Measurements from ENCODE around the gene UBR2.

UBR2 gene

DNA sequence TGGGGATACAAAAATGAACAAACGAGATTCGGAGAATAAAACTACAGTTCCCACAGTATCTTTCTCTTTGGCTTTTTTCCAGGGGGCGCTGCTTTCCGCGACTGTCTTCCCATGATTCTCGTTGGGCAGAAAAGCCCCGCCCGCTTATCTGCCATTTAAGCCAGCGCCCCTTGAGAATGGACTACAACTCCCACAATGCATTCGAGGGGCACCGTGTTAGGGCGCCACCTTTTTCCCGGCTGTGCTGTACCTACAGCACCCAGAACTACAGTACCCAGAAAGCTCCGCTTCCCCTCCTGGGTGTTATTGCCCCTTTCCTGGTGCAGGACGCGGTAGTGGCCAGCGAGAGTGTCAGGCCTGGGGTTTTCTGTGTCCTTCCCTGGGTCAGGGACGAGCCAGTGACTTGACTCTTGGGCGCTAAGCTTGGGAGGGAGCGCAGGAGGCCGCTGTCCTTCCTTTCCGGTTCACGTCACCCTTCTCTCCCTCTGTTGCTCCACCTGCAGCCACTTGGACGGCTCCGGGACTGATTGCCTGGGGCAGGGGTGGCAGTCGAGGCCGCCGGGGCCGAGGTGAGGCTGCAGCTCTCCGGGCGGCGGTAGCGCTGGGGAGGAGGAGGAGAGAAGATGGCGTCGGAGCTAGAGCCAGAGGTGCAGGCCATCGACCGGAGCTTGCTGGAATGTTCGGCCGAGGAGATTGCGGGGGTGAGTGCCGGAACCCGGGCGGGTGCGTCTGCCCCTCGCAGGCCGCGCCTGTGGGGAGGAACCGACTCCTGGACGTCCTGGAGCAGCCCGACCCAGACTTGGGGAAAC, at the start of gene UBR2:
TSS of gene UBR2 (plus strand) at position 333 of the 809 bp plus-strand sequence. CDS start at position 624, 291 bp downstream.
- DNase-seq = peak; percentile 91 to 94

DNA sequence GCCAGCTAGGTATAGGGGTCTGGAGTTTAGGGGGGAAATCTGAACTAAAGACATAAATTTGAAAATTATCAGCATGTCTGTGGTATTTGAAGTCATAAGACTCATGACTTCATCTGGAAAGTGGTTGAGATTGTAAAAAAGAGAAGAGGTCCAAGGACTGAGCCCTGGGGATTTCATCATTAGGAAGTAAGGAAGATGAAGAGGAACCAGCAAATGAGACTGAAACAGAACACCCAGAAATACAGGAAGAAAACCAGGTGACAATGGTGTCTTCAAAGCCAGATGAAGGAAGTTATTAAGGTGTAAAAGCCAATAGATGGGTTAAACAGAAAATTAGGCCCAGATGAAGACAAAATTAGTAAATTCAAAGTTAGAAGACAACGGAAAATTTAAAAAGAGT, 49.1 kb upstream of the UBR2 start:
- no peak for DNase-seq

DNA sequence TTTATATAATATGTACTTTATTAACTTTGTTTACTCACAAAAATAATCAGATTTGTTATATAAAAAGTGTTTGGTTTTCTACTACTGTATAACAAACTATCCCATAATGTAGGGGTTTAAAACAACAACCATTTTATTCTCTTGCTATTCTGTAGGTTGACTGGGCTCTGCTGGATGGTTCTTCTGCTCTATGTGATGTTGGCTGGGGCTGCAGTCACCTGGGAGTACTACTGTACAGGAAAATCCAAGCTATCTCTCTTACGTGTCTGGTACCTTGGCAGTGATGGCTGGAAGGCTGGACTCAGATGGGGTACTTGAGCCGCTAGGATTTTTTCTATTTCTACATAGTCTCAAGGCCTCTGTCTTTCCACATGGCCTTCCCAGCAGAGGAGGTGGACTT, 44.0 kb upstream of the UBR2 start:
- DNase-seq = no peak

DNA sequence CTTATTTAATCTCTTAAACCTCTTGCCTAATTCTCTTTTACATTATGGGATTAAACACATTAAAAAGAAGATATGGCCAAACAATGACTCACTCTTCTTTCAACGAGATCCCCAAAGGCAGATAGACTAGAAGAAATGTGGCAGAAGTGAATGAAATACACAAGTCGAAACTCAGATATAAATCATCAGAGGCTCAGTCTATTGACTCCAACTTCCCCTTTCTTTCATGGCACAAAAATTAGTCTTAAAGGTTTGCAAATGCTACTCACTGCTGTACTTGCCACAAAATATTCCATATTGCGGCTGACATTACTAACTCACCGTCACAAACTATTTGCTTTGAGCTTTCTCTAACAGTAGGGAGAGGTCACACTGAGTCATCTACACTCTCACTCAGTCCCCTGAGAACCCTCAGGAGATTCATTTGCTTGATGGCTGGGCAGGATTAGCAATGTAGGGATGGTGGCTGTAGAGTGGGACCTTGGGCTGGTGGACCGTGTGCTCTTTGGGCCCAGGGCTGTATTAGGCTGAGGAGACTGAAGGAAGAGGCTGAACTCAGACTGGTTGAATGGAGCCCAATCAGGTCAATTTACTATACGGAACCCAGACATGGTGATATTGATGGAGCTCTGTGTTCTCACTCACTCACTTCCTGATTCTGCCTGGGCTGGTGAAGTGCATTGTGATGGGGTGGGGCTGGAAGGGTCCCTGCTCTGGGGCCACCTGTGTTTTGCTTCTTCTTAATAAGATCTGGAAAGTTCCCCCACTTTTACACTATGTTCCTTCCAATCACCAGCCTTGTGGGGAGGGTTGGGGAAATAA, 42.8 kb upstream of the UBR2 start:
- peak in 1 of 2 donors; percentile 6 for DNase-seq

DNA sequence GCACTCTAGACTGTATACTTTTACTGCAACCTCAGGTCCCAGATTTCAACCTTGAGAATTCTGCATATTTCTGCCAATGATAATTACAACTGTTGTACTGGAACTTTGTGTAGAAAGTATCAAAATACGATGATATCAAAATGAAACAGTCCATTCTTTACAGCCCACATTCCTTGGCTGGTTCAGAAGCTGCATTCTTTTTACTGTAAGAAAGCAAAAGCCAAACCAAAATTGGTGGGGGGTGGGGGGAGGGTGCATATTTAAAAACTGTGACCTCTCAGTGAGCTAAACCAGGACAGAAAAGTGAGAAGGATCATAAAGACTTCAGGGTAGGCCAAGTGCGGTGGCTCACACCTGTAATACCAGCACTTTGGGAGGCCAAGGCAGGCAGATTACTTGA, 41.8 kb upstream of the UBR2 start:
- no peak for DNase-seq

DNA sequence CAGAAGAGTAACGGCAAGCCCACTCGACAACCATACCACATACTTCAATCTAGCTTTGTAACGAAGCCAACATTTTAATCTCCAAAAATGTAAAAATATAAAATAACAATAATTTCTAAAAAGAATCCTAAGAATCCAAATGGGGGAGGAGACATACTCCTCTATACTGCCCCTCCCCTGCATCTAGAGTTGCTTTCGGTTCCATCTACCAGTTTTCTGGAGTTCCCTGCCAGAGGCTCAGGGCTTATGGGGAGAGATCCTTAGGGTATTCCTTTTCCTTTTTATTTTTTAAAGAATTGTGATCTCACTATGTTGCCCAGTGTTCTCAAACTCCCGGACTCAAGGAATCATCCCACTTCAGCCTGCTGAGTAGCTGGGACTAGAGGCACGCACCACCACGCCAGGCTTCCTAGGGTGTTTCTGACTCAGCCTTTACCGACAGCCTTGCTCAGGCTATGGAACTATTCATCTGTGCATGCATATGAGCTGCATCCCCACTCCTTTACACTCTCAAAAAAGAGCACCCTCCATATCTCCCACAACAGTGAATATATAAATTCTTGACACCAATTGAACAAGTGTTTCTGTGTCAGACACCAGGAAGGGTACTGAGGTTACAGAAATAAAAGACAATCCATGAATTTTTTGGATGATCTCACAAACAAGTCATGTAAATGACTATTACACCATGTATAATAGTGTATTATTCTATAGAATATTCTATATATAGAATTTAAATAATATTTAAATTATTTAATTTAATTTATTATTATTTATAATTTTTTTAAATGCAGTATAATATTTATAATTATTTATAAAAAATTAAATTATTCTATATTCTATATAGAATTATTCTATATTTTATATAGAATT, 40.7 kb upstream of the UBR2 start:
- DNase-seq = no peak

DNA sequence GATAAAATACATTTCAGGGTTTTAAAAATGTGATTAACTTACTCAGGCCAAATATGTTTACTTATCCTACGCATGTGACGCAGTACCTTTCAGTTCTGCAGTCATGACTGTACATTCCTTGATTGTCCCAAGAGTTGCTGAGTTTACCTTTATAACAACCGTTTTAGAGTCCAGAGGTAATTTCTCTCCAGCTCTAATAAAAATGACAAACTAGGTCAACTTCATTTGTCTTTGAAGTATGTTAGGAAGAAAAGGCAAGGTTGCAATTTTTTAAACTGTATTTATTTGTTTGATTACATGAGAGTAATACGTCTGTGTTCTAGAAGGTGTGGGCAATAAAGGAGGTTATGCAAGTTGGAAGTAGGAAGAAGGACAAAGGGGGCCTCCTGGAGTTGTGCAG, 38.6 kb upstream of the UBR2 start:
- no peak for DNase-seq

DNA sequence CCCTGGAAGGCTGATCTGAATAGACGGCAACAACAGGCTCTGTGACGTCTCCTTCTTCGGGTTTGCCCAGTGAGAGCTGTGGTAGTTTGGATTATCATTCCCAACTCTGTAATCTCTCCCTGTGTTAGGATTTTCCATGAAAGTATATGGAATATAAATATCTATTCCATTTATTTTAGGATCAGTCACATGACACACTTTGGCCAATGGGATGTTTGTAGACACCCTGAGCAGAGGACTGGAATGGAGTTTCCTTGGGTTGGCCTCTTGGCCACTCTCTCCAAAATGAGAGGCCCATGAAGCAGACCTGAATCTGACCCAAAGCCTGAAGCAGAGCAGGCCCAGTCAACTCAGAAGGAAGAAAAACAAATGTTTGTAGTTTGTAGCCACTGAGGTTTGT, 37.2 kb upstream of the UBR2 start:
- no peak for DNase-seq

DNA sequence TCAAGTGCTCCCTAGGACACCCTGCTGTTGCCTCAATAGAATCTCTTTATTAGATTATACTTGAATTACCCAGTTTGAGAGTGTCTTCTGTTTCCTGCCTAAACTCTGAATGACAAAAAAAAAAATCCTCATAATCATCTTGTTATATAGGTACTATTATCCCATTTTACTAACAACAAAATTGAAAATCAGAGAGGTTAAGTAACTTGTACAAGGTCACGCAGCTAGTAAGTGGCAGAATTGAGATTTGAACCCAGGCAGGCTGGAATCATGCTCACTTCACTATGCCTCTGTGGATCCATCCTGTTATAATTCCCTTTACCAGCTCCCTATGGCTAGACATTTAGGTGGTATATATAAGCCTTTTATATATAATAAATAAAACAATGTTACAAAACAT, 36.6 kb upstream of the UBR2 start:
- no peak for DNase-seq

DNA sequence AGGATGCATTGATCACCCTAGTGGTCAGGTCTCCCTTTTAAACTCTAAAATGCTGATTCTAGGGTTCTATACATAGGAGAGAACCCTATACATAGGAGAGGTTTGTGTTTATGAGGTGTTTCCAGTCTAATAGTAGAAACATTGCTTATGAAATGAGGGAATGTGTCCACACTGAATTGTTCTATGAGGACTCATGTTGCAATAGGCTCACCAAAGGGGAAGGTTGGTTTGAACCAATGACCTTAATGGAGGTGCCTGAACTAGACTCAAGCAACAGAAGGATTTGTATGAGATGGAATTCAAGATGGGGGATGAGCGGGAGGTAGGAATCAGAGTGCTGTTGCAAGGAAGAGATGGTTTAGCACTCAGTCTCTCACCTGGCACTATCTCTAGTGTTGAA, 33.5 kb upstream of the UBR2 start:
- DNase-seq = no peak

DNA sequence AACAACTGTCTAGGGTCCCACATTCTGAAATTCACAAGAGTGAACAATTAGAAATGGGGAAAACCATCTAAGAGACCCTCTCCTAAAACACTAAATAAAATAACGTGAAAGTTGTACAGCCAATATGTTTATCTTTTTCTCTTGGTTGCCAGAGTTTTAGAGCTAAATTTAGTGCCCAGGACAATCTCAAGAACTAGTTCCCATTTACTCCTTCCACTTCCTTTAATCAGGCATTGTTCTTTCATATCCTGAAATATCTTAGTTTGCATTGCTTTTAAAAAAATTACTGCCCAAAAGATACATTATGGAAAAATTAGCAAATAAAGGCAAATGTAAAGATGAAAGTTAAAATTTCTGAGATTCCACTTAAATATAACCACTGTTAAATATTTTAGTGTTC, 33.1 kb upstream of the UBR2 start:
- DNase-seq = no peak

DNA sequence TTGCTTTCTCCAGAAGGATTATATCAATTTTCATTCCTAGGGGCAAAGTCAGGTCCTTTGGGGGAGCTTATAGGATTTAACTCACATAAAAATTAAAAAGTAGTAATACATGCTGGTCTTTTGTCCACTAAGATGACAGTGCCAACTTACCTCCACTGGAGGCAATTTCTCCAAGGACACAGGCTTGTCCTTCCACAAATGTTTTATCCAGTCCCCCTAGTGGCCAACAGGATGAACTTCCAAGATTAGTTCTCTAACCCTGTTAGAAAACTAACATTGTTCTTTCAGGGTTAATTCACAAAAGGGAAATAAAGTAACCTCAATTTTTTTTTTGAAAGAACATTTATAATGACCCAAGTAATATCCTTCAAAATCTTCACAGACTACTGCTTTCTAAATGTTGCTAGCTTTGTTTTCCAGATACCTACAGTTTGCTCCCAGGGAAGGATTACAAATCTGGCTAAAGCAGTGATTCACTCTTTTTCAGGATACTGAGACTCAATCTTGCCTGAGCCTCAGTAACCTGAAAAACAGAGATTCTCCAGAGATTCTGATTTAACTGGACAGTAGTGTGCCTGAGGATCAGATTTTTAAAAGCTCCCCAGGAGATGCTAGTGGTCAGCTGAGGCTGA, 31.7 kb upstream of the UBR2 start:
- DNase-seq = no peak

DNA sequence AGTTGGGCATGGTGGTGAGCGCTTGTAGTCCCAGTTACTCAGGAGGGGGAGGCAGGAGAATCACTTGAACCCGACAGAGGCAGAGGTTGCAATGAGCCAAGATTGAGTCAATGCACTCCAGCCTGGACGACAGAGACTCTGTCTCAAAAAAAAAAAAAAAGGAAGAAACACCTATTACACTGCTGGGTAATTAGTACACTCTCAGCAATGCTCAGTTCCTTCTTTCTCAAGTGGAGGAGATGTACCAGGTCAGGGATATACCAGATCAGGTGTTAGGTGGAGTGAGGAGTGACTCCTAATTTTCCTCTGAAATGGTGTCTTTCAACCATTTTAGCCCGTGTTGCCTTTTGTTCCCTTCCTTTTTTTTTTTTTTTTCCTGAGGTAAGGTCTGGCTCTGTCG, 30.0 kb upstream of the UBR2 start:
- DNase-seq = no peak

DNA sequence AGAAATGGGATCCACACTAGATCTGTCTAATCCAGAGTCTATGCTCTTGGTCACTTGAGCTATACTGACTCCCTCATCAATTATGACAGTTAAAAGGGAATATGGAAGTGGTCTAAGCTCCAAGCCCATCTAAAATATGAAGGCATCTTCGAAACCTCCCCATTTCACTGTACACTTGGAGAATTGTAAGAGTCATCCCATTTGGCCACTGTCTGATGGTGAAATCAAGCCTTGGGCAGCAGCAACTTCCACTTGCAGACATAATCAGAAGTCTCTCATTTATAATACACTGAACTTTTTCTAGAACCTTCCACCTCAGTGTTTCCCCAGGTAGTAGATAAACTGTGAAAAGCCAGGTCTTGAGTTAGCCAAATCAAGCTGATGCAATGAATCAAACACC, 26.3 kb upstream of the UBR2 start:
- no peak for DNase-seq

DNA sequence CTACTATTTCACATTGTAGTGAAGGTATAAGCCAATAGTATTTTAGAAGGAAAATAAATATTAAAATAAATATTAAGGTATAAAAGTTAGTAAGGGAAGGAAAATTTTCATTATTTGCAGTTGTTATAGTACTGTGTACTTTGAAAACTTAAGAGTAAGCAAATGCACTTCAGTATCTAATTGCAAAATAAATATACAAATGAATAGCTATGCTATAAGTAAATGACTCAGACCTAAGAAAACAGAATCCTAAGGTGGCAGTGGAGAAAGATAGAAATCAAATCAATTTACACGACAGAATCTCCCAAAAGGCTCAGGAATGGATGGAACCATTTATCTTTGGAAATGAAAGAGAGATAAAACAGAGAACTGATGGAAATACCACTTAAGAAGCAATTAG, 24.7 kb upstream of the UBR2 start:
- no peak for DNase-seq

DNA sequence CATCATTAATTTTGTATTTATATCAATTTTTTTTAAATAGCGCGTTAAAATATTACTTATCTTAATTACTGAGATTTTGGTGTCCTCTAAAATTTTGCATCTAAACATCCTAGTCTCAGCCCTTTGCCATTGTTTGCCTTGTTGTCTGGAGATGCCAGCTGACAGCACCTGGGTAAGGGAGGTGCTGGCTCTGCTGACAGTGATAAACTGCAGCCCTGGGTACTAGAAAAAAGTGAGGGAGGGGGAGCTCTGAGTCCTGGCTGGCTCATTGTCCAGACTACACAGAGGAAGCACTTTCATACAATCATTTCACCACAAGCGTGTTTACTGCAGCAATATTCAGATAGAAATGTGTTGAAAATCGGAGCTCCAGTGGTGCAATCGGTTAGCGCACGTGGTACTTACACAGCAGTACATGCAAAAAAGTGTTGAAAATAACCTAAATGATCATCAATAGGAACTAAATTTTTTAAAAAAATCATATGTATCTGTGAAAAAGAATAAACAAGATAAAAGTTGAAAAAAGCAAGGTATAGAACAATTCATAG, 18.5 kb upstream of the UBR2 start:
- no peak for DNase-seq

DNA sequence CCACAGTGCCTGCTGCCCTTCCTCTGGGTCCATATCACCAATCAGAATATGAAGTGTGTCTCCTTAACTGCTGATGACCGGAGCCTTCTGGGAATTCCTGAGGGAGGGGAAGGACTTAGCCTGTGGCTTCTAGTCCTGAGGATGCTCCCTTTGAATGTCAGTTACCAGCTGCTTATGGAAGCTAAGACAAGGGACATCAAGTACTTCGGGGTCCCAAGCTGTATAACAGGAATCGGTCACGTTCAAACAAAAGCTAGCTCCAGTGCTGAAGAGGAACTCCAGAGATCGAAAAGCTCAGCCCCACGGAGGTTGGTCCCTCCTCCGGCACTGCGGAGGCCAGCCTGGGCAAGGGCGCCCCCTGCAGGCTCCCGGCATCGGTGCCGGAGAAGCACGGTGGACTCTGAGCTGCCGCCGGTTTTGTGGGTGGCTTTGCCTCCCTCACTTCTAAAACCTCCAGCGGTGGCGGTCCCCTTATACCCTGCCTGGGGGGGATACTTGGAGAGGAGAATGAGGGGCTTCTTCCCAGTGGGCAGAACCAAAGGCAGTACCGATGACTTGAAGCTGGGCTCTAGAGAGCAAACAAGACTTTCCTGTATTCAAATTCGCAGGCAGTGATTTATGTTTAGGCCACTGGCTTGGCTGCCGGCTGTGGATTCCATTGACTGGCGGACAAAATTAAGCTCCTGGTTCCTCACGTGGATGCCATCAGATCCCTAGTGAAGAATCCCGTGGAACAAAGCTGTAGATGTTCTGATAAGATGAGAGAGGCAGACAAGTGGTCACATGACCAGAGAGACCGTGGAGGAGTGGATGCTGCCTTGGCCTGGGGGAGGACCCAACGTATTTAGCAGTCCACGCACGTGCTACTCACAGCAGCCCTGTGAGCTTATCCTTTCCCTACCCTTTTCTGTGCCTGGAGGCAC, 16.2 kb upstream of the UBR2 start:
- DNase-seq = peak; percentile 92 to 93

DNA sequence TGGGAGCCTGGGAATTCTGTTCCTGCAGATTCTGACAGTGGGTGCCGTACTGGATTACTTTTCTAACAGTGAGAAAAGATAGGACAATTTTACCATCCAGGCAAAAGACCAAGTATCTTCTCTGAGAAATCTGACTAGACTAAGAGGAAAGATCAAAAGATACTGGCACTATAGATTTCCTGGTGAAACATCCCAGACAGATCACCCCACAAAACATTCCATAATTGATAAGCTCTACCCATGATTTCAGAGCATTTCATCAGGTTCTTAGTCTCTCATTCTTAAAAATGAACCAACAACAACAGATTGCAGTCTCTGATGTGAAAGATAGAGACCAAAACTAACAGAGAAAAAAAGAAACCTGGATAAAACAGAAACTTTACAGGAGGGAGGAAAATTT, 13.6 kb upstream of the UBR2 start:
- DNase-seq = no peak

DNA sequence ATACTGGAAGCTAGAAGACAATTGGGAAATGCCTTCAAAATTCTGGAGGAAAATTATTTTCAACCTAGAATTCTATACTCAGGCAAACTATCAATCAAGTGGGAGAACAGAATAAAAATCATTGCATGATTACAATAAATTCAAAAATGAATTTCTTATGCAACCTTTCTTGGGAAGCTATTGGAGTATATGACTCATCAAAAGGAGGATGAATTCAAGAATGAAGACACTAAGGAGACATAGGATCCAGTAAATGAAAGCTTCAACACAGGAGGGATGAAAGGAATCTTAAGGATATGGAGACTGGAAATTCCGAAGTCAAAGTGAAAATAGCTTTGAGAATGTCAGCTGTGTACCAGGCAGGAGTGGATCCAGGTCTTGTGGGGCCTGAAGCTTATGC, 12.6 kb upstream of the UBR2 start:
- DNase-seq = no peak

DNA sequence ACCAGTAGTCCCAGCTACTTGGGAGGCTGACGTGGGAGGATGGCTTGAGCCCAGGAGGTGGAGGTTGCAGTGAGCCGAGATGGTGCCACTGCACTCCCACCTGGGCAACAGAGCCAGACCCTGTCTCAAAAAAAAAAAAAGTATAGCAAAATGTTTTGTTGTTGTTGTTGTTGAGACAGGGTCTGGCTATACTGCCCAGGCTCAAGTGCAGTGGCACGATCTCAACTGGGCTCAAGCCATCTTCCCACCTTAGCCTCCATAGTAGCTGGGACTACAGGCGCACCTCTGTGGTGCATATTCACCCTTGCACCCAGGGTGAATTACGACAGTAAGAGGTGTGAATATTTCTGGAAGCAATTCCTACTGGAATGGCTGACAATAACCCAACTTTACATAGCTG, 11.4 kb upstream of the UBR2 start:
- no peak for DNase-seq

Data from stimulated activated CD4-positive, alpha-beta T cell treated with anti-CD3 and anti-CD28 coated beads, Interleukin-2, amount 100 ng/mL, for 24 hours (primary cell).